ENCODE results near the gene UNC13B.
A peak's percentile ranks its signal among the peaks of the same experiment; 100 is the strongest.

The UNC13B gene

DNA sequence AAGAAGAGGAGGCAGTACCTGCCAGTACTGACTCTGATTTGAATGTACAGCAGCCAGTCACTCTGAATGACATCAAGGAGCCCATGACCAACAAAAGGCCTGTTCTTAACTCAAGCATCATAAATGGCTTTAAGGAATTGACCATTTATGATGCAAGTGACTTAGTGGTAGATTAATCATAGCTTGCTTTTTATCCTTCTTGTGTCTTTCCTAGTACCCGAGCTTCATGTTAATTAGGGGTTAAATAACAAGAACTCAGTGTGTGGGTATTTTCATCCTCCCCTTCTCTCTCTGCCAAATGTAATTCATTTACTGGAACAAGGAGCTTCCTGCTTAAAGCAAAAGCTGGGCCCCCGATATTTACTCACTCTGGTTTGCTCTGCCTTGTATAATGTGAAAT lies 146.5 kb downstream of the UNC13B start:
- no peak overlapping the region for H3K4me3 ChIP-seq (replicated peaks; ENCODE audit: low read depth, low read length)
- TF ChIP-seq, protein P1, sequence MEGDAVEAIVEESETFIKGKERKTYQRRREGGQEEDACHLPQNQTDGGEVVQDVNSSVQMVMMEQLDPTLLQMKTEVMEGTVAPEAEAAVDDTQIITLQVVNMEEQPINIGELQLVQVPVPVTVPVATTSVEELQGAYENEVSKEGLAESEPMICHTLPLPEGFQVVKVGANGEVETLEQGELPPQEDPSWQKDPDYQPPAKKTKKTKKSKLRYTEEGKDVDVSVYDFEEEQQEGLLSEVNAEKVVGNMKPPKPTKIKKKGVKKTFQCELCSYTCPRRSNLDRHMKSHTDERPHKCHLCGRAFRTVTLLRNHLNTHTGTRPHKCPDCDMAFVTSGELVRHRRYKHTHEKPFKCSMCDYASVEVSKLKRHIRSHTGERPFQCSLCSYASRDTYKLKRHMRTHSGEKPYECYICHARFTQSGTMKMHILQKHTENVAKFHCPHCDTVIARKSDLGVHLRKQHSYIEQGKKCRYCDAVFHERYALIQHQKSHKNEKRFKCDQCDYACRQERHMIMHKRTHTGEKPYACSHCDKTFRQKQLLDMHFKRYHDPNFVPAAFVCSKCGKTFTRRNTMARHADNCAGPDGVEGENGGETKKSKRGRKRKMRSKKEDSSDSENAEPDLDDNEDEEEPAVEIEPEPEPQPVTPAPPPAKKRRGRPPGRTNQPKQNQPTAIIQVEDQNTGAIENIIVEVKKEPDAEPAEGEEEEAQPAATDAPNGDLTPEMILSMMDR (IDR thresholded peaks at IDR 0.05; ENCODE audit: low read length, missing control alignments) = no peak
- no peak for DNase-seq (ENCODE audit: low read depth)

DNA sequence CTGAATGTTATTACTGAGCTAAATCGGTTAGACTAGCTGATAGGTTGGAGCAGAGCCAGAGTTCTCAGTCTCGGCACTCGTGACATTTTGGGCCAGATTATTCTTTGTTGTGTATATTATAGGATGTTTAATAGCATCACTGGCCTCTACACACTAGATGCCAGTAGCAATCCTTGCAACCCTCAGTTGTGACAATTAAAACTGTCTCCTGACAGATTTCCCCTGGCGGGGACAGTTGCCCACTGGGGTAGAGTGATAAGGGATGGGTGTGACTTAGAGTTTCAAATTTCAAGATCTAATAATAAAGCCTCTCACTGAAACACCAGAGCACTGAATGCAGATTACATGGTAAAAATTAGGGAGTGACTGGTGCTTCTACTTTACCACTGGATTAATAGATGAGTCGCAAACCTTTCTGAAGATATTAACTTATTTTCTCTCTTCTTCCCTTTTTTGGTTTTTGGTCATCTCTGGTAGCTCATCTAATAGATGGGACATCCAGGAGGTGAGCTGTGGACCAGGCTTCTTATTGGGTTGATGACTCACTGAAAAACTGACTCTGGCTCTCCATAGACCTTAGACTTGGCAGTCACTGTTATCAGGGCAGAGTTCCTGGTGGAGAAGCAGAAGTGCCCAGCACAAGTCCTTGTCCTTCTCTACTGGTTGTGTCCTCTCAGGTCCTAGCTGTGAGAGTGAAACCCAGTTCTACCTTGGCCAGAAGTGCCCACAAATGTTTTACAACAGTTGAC lies 150.3 kb downstream of the UNC13B start:
- no peak overlapping the region for H3K4me3 ChIP-seq (replicated peaks; ENCODE audit: low read depth, low read length)
- no peak for DNase-seq (ENCODE audit: low read depth)
- TF ChIP-seq, protein P1 (IDR thresholded peaks at IDR 0.05; ENCODE audit: low read length, missing control alignments) = no peak

DNA sequence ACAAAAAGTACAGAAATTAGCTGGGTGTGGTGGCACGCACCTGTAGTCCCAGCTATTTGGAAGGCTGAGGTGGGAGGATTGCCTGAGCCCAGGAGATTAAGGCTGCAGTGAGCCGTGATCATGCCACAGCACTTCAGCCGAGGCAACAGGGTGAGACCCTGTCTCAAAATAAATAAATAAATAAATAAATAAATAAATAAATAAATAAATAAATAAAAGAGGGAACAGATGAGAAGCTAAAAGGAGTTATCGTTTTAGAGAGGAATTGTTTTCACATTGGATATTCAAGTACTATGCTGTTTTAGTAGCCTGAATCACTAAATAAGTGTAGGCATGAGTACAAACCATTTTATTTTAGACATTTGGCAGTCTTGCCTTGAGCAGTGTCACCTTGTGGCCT lies 151.7 kb downstream of the UNC13B start:
- TF ChIP-seq, protein P1 (IDR thresholded peaks at IDR 0.05; ENCODE audit: low read length, missing control alignments) = no peak
- DNase-seq (ENCODE audit: low read depth) = no peak
- H3K4me3 ChIP-seq (replicated peaks; ENCODE audit: low read depth, low read length) = no peak overlapping the region

DNA sequence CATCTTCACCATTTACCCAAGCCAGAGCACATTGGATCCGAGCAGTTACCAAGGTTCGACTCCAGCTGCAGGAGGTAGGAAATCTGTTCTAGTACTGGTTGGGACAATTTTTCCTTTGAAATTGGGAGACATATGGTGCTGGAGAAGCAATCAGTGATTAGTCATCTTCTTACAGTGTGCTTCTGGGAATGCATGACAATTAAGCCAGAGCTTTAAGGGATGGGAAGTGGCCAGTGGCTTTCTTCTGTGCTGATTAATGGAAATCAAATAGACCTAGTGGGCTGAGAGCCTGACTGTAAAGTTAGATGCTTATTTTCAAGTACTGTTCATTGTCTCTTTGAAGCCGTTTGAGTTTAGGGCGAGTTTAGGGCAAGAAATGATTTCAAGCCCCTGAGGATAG lies 152.1 kb downstream of the UNC13B start:
- no peak overlapping the region for H3K4me3 ChIP-seq (replicated peaks; ENCODE audit: low read depth, low read length)
- no peak for DNase-seq (ENCODE audit: low read depth)
- TF ChIP-seq, protein P1 (IDR thresholded peaks at IDR 0.05; ENCODE audit: low read length, missing control alignments) = no peak

DNA sequence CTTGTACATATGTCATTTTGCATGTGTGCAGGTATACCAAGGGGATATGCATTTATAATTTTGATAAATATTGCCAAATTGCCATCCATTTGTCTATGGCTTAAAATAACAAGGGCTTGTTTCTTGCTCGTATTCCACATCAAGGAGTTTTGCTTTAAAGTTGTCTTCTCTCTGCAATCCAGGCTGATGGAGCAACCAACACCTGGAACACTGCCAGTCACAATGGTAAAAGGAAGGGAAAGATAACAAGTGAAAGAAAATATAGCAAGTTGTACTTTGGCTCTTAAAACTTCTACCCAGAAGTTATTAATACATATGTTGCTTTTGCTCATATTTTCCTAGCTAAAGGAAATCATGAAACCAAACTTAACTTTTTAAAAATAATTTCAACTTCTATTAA lies 156.9 kb downstream of the UNC13B start:
- TF ChIP-seq, protein P1 (IDR thresholded peaks at IDR 0.05; ENCODE audit: low read length, missing control alignments) = no peak
- H3K4me3 ChIP-seq (replicated peaks; ENCODE audit: low read depth, low read length) = no peak overlapping the region
- DNase-seq (ENCODE audit: low read depth) = peak; percentile 74

DNA sequence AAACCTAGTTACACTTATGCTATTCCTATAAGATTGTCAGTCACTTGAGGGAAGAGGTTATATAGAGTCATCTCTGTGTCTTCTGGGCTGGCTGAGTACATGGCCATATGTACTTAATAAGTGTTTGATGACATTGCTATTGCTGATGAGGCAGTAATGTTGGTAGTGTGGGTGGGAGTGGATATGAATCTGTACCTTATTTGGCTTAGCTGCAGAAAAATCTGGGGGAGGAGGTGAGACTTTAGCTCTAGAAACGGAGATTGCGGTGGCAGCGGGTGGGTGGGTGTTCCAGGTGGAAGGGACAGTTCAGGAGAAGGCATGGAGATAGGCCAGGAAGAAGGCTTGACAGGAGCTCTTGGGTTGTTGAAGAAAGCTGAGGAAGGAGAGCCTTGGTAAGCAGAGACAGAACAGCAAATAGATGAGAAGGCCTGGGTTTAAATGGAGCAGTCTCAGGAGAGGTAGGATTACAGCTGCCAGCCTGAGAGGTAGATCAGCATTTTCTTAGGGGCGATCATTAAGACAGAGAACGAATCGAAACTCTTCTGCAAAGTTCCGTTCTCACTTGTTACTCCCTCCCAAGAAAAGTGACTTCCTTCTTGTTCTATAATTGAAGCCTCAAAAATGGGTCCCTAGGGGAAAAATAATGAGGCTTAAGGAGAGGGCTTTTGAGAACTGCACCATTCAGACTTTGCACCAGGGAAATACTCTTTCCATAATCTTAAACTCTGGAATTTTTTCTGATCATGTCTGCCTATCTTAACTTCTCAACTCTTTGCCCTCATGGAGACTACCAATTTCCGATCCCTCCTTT lies 160.5 kb downstream of the UNC13B start:
- TF ChIP-seq, protein P1 (IDR thresholded peaks at IDR 0.05; ENCODE audit: low read length, missing control alignments) = no peak
- DNase-seq (ENCODE audit: low read depth) = no peak
- no peak overlapping the region for H3K4me3 ChIP-seq (replicated peaks; ENCODE audit: low read depth, low read length)
